ENCODE data around the gene DRD2.

DRD2 gene

GRCh38 chr11:113481672-113482071 is 6.5 kb upstream of the DRD2 start:
- DNase-seq: peak; percentile 9

DNA sequence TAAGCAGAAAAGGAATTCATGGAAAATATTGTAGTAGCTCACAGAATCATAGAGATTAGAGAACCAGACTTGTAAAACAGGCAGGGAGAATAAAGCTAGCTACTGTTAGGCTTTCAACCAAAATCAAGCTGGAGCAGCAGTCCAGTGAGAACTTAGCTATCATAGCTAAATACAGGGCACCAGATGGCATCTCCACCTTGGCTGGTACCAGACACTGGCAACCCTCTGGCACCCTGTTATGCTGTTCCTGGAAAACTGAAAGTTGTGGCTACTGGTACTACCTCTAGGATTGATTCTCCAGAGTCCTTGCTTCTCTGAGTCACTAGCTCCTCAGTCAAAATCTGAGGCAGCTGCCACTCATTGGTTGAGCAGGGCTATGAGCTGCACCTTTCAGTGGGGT is 6.0 kb upstream of the DRD2 start:
- no peak for DNase-seq

GRCh38 chr11:113477321-113477720 is 2.1 kb upstream of the DRD2 start:
- peak; percentile 87 for DNase-seq

GRCh38 chr11:113476553-113476952 is 1.4 kb upstream of the DRD2 start:
- DNase-seq: peak; percentile 8

- peak; percentile 69 for DNase-seq
Measured at GRCh38 chr11:113474362-113475159, 637 bp downstream of the DRD2 start.

- peak; percentile 69 for DNase-seq
Measured at GRCh38 chr11:113473983-113474361, 1.2 kb downstream of the DRD2 start.

- peak; percentile 49 for DNase-seq
Measured at GRCh38 chr11:113472471-113472870, 2.7 kb downstream of the DRD2 start.

- peak; percentile 93 for DNase-seq
Measured at GRCh38 chr11:113470233-113470632, 5.0 kb downstream of the DRD2 start.

GRCh38 chr11:113468726-113469345 is 6.4 kb downstream of the DRD2 start:
- peak; percentile 89 for DNase-seq

GRCh38 chr11:113467545-113467944 is 7.7 kb downstream of the DRD2 start:
- DNase-seq: no peak

GRCh38 chr11:113465786-113466185 is 9.4 kb downstream of the DRD2 start:
- DNase-seq: no peak

GRCh38 chr11:113464416-113464815 is 10.8 kb downstream of the DRD2 start:
- DNase-seq: no peak

GRCh38 chr11:113462830-113463229 is 12.4 kb downstream of the DRD2 start:
- peak; percentile 12 for DNase-seq

DNA sequence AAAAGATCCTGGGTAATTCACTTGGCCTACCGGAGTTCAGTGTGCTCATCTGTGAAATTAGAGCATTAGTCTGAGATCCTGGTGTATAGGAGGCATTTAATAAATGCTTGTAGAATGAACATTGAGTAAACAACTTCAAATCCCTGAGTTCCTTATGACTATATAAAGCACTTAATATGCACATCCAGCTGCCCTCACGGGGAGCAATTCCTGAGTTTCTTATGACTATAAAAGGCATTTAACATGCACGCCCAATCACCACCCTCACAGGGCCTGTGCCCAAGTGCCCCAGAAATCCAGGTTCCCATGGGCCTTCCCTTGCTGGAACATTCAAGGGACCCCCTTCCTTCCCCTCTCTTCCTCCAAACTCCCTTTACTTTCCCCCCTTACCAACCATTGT is 13.6 kb downstream of the DRD2 start:
- DNase-seq: no peak

GRCh38 chr11:113460469-113460868 is 14.7 kb downstream of the DRD2 start:
- peak; percentile 24 for DNase-seq

DNA sequence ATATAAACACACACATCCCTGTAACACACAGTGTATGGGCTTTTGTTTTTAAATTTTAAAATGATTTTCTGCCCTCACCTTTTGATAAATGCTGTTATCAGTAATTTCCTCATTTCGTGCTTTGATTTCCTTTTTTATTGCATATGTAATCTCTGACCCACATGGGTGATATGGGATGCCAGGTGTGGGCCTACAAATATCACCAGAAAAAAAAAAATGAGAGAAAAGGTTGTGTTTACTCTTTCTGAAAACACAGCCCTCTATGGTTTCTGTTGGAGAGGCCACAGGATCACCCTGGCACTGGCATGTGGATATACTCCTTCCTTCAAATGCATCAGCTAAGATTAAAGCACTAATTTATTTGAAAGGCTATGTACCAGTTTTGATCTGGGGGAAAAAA is 17.0 kb downstream of the DRD2 start:
- DNase-seq: no peak

DNA sequence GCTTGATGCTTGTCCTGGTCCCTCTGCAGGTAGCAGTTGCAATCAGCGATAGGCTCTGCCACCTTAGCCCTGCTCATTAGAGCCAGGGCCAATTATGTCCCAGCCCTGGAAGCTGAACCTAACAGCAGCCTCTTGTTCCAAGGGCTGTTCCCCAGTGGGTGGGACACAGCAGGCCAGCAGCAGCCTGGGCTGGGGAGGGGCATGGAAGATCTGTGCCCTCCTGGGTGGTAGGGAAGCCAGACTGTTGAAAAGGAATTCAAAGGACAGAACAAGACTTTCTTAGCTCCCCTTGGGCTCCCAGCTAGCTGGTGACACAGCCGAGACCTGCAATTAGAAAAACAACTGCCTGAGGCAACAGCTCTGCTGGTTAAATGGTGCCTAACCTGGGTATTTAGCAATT is 17.4 kb downstream of the DRD2 start:
- peak; percentile 90 for DNase-seq

DNA sequence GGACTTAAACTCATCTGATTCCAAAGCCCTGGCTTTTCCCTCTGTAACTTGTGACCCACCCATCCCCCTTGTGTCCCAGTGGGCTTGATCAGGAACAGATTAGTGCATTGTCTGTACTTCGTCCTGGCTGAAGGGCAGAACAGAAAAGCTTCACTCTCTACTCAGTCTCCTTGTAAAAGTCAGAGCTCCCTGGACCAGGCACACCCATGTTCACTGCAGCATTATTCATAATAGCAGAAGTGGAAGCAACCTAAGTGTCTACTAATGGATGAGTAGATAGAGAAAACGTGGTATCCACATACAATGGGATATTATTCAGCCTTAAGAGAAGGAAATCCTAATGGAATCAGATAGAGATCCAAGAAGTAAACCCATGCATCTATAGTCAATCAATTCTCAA is 20.7 kb downstream of the DRD2 start:
- DNase-seq: peak; percentile 48

GRCh38 chr11:113449743-113450142 is 25.5 kb downstream of the DRD2 start:
- DNase-seq: no peak

DNA sequence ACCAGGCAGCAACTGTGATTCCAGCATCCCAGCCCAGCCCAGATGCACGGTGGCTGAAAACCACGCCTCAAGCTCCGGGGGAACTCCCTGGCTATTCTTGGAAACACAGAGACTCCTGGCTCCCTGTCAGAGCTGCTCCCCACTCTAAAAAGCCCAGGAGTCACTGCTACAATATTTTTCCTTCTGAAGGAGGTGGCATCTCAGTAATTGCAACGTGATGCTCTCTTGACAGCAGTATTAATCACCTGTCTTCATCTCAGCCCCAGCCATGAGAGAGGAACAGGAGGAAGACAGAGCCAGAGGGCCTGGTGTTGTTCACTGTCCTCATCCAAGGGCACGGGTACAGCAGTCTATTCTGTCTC is 26.9 kb downstream of the DRD2 start:
- DNase-seq: no peak

GRCh38 chr11:113447621-113448315 is 27.4 kb downstream of the DRD2 start:
- DNase-seq: no peak

- DNase-seq: no peak
Measured at GRCh38 chr11:113446938-113447337, 28.3 kb downstream of the DRD2 start.

- DNase-seq: no peak
Measured at GRCh38 chr11:113446112-113446511, 29.1 kb downstream of the DRD2 start.

DNA sequence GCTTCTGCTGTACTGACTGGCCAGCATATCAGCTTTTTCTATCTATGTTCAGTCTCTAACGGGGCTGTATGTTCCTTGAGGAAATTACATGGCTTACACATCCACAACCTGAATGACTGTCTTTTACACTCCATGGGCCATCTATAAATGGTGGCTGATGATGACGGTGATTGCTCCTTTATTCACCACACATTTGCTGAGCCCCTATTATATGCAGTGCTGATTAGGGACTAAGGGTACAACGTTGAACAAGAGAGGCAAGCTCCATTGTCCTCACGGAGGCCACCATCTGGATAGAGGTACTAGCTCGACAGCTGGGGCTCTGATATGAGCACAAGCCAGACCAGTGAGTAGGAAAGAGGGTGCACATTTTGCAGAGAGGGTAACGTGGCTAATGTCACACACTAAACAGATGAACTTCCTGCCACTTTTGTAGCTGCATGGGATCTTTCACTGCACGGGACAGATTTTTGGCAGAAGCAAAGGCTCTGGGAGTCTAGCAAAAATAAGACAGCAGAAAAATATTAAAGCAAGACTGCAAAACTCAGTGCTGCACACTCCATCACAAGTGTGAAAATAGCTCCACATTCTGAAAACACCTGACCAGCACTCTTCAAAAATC is 30.6 kb downstream of the DRD2 start:
- peak; percentile 87 for DNase-seq
